H1 (cell line): ENCODE results near the gene TMEM117. TPM values are rescaled to one million over a fixed set of nuclear protein-coding genes. Genes with fewer than 3 reads are reported as not detected.

Experiments used
- BRCA1 ChIP-seq: IDR thresholded peaks from 2 replicates; pipeline ENCODE4 v1.6.1; 2012; ENCODE audit warnings: low read depth, low read length, improper control_type of control experiment
- HDAC6 ChIP-seq: IDR thresholded peaks from one replicate; pipeline ENCODE4 v1.7.1; 2012; ENCODE audit warnings: low read depth, mild to moderate bottlenecking, inconsistent platforms, low read length, moderate library complexity
- KDM4A ChIP-seq: IDR thresholded peaks from one replicate; pipeline ENCODE4 v1.7.1; 2012; ENCODE audit warnings: low read depth, mild to moderate bottlenecking, moderate library complexity, low read length, inconsistent platforms; ENCODE audit not compliant: severe bottlenecking
- SUZ12 ChIP-seq: fragments of 200-600 bp; sonication (generic); IDR thresholded peaks from 2 replicates; pipeline ENCODE4 v1.6.1; 2012; ENCODE audit warnings: mild to moderate bottlenecking, inconsistent platforms, low read length, moderate library complexity, mixed read lengths
- USF2 ChIP-seq: IDR thresholded peaks from 2 replicates; pipeline ENCODE4 v1.6.1; 2011; ENCODE audit warnings: low read length, improper control_type of control experiment
- polyA plus RNA-seq, 7 experiments: library from polyadenylated mRNA; depleted of rRNA in 3 of 7; stranded (reverse) in 5 of 7; unstranded in 2 of 7; fragments of >200 nt in 5 of 7; fragments of 200-250 nt in 2 of 7; gene quantifications; 1 replicate in 5 of 7; 2 replicates in 1 of 7; 4 replicates in 1 of 7; pipeline versions ENCODE4 v1.2.1 to v1.2.3, GENCODE V29; 2011 to 2013; ENCODE audit warnings: missing spikeins in 2 of 7, mixed read lengths in 2 of 7
- total RNA-seq: library from RNA; stranded (reverse); fragmentation: NEBNext Ultra II Directional; extraction: Animal tissue kit (Norgen Biotek cat#: 25700); gene quantifications from 2 replicates; pipeline ENCODE4 v1.2.1, GENCODE V29; 2021

TMEM117 gene
- total and polyA plus RNA-seq, 2 of the 8 experiments (the other 6 are each of a cell fraction or from before 2014, with no cell fraction given) = 0.80 to 1.4 TPM

DNA sequence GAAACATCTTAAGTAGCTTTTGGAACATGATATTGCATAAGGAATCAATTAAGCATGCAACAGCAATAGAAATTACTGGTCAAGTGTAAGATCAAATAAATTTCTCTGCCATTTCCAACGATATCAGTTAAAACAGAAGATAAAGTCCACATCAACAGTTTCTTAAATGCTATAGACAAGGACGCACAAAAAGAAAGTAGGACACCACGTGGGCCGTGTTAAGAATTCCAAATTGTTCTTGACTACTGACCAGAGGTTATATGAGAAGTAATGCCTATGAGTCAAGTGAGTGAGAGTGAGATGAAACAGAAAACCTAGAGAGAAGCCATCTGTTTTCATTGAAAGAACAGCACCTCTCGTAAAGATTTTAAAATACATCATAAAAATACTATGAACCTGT, 318.2 kb downstream of the TMEM117 start (continued):
- TF ChIP-seq SUZ12 = no peak
- no peak for TF ChIP-seq KDM4A
- no peak for TF ChIP-seq HDAC6
- no peak for TF ChIP-seq BRCA1
- TF ChIP-seq USF2 = no peak
